ENCODE data around the gene GAGE12E.
"Not testable (repeated sequence)": the region's sequence is repeated elsewhere in the genome, so short reads cannot be mapped to it uniquely, and the experiment has no call there.

GAGE12E gene
- total RNA-seq = 0 reads per million in 18 experiments

GRCh38 chrX:49550989-49551388 lies at the start of gene GAGE12E:
TSS of gene GAGE12E (plus strand) at chrX:49551289. CDS start at chrX:49552444, 1,155 bp downstream.
- DNase-seq = not testable (repeated sequence)

DNA sequence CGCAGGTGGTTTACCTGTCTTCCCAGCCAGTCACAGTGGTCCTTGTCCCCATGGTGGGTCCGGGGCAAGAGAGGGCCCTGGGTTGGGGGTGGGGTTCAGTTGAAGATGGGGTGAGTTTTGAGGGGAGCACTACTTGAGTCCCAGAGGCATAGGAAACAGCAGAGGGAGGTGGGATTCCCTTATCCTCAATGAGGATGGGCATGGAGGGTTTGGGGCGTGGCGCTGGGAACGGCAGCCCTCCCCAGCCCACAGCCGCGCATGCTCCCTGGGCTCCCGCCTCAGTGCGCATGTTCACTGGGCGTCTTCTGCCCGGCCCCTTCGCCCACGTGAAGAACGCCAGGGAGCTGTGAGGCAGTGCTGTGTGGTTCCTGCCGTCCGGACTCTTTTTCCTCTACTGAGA lies 19.2 kb upstream of the GAGE12E start, which contains the start of gene GAGE12C:
Gene GAGE12C, plus strand, starts transcription at position 301 of the 400 bp plus-strand sequence. CDS start 1,155 bp downstream, outside the sequence.
- not testable (repeated sequence) for DNase-seq

DNA sequence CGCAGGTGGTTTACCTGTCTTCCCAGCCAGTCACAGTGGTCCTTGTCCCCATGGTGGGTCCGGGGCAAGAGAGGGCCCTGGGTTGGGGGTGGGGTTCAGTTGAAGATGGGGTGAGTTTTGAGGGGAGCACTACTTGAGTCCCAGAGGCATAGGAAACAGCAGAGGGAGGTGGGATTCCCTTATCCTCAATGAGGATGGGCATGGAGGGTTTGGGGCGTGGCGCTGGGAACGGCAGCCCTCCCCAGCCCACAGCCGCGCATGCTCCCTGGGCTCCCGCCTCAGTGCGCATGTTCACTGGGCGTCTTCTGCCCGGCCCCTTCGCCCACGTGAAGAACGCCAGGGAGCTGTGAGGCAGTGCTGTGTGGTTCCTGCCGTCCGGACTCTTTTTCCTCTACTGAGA lies 9.7 kb upstream of the GAGE12E start, which contains the start of gene GAGE12D:
Gene GAGE12D, plus strand, starts transcription at position 301 of the 400 bp plus-strand sequence. CDS start 1,155 bp downstream, outside the sequence.
- DNase-seq = not testable (repeated sequence)

DNA sequence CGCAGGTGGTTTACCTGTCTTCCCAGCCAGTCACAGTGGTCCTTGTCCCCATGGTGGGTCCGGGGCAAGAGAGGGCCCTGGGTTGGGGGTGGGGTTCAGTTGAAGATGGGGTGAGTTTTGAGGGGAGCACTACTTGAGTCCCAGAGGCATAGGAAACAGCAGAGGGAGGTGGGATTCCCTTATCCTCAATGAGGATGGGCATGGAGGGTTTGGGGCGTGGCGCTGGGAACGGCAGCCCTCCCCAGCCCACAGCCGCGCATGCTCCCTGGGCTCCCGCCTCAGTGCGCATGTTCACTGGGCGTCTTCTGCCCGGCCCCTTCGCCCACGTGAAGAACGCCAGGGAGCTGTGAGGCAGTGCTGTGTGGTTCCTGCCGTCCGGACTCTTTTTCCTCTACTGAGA lies 9.5 kb downstream of the GAGE12E start, which contains the start of gene GAGE12F:
Gene GAGE12F, plus strand, starts transcription at position 301 of the 400 bp plus-strand sequence. CDS start 1,155 bp downstream, outside the sequence.
- not testable (repeated sequence) for DNase-seq

GRCh38 chrX:49568728-49569127 lies 17.6 kb downstream of the GAGE12E start:
- DNase-seq = not testable (repeated sequence)

DNA sequence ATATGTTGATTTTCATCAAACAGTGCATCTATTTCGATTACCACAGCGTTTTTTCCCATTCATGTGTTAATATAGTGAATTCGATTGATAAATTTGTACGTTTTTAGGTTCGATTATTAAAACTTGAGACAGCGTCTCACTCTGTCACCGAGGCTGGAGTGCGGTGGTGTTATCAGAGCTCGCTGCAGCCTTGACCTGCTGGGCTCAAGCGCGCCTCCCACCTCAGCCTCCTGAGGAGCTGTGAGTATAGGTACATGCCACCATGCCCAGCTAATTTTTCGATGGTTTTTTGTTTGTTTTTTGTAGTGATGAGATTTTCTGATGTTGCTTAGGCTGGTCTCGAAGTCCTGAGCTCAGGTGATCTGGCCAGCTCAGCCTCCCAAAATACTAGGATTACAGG lies 18.1 kb downstream of the GAGE12E start:
- DNase-seq = not testable (repeated sequence)

- not testable (repeated sequence) for DNase-seq
These were observed 19.0 kb downstream of the GAGE12E start, which contains the start of gene GAGE12G for GRCh38 chrX:49570100-49570499. TSS of gene GAGE12G (plus strand) at chrX:49570400. CDS start at chrX:49571555, 1,155 bp downstream.

DNA sequence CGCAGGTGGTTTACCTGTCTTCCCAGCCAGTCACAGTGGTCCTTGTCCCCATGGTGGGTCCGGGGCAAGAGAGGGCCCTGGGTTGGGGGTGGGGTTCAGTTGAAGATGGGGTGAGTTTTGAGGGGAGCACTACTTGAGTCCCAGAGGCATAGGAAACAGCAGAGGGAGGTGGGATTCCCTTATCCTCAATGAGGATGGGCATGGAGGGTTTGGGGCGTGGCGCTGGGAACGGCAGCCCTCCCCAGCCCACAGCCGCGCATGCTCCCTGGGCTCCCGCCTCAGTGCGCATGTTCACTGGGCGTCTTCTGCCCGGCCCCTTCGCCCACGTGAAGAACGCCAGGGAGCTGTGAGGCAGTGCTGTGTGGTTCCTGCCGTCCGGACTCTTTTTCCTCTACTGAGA lies 28.6 kb downstream of the GAGE12E start, which contains the start of gene GAGE12H:
Gene GAGE12H, plus strand, starts transcription at position 301 of the 400 bp plus-strand sequence. CDS start 1,155 bp downstream, outside the sequence.
- DNase-seq = not testable (repeated sequence)

DNA sequence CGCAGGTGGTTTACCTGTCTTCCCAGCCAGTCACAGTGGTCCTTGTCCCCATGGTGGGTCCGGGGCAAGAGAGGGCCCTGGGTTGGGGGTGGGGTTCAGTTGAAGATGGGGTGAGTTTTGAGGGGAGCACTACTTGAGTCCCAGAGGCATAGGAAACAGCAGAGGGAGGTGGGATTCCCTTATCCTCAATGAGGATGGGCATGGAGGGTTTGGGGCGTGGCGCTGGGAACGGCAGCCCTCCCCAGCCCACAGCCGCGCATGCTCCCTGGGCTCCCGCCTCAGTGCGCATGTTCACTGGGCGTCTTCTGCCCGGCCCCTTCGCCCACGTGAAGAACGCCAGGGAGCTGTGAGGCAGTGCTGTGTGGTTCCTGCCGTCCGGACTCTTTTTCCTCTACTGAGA lies 38.1 kb downstream of the GAGE12E start, which contains the start of gene GAGE2A:
Gene GAGE2A, plus strand, starts transcription at position 301 of the 400 bp plus-strand sequence. CDS start 1,155 bp downstream, outside the sequence.
- DNase-seq = not testable (repeated sequence)

DNA sequence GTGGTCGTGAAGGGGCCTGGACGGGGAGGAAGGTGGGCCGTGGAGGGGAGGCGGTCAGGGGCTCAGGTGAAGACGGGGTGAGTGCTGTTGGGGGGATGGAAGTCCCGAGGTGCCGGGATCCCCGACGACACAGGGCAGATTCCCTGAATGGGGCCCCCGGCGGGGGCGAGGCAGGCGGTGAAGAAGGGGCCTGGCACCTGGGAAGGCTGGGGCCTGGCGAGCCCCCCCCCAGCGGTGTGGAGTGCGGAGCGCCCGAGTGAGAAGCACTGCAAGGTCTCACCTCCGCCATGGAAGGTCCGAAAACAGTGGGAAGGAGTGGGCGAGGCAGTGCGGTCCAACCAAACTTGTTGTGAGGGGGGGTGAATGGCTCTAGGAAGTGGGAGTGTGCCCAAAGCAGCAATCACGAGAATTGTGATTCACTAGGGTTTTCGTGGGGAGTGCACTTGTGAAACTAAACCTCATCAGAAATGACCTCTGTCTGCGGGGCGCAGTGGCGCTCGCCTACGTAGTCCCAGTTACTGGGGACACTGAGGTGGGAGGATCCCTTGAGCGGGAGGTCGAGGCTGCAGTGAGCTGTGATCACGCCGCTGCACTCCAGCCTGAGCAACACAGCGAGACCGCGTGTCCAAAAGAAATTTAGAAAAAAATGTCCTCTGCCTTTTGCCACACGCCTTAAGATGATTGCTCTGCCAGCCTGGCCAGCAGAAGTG lies 38.8 kb downstream of the GAGE12E start:
- DNase-seq = not testable (repeated sequence)

- not testable (repeated sequence) for DNase-seq
These were observed 39.4 kb downstream of the GAGE12E start for GRCh38 chrX:49590488-49590887.

DNA sequence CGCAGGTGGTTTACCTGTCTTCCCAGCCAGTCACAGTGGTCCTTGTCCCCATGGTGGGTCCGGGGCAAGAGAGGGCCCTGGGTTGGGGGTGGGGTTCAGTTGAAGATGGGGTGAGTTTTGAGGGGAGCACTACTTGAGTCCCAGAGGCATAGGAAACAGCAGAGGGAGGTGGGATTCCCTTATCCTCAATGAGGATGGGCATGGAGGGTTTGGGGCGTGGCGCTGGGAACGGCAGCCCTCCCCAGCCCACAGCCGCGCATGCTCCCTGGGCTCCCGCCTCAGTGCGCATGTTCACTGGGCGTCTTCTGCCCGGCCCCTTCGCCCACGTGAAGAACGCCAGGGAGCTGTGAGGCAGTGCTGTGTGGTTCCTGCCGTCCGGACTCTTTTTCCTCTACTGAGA lies 47.6 kb downstream of the GAGE12E start, which contains the start of gene GAGE1:
Gene GAGE1, plus strand, starts transcription at position 301 of the 400 bp plus-strand sequence. CDS start 1,155 bp downstream, outside the sequence.
- not testable (repeated sequence) for DNase-seq
